ENCODE data around the gene ACAA2. TPM values are rescaled to one million over a fixed set of nuclear protein-coding genes. Genes with fewer than 3 reads are reported as not detected.
A peak's percentile ranks its signal among the peaks of the same experiment; 100 is the strongest.

ACAA2 gene
- total RNA-seq, 2 donors from 2014 or later, result 63.7 to 125 TPM

DNA sequence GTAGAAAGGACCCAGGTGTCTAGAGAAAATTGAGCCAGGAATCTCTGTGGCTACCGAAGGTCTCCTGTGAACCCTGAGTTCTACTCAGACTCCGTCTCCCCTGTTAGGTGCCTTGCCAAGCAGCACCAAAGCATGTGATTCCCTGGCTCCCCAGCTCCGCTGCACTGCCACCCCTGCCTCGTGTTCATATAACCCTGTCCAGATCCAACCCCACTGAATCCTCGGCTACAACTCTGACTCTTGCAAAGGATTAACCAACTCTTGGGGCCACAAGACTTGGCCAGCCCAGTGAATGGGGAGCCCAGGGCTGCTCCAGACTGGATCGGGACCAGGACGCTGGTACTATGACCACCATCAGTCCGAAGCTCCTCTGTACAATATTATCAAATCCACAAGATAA, 37.3 kb upstream of the ACAA2 start:
- Mint-ChIP-seq H3K4me1 (ENCODE audit: low read depth in 2 of 2) (peaks cover 8 to 24% of the 10 kb centered on the region in 2 donors), H3K9me3 (no peaks in the 10 kb centered on the region), H3K4me3 (no peak overlapping the region), H3K36me3 (no peaks in the 10 kb centered on the region), H3K27ac (peak overlapping the region in 1 of 2 donors; percentile 51), H3K27me3 (peaks cover 0 to 9% of the 10 kb centered on the region in 2 donors)
- DNase-seq (ENCODE audit: low spot score) (no peak), ATAC-seq (no peak)

DNA sequence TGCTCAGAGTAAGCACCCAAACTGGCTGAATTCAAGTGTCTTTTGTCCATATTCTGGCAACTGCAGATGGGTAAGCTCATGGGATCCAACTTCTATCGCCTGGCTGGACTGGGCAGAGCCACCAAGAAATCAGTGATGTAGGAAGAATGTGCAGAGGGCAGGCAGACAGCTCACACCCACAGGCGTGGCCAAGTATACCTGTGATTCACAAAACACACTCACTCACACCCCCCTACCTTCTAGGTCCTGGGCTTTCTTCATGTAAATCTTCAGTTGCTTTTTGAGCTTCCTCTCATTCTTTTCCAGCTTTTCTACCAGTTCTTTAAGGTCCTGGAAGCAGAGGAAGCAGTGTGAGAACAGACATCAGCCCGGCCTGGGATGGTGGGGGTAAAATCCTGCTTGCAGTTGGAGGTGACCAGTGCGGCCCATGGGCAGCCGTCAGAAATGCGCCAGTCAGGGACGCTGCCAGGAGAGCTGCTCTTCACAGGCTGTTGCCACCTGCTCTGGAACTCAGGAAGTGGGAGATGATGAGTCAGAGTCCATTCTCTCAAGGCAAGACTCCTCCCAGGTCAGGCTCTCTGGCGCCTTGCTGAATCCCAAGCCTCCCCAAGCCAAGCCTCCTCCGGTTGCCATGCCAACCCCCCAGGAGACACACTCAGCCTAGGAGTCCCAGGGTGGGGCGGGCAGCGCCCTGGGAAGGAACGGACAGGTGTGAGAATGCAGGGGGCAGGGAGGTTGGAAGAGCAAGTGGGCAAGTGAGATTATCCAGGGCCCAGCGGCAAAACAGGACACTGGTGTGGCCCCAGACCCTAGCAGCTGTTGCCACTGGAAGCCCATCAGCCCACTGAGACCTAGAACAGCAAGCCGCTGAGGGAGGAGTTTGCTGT, 36.2 kb upstream of the ACAA2 start:
- no peaks in the 10 kb centered on the region for H3K9me3 Mint-ChIP-seq
- H3K27ac Mint-ChIP-seq, result peak overlapping the region in 1 of 2 donors; percentile 36
- ATAC-seq (peak in 1 of 2 donors; percentile 11), DNase-seq (ENCODE audit: low spot score) (no peak)
- peaks cover 8 to 30% of the 10 kb centered on the region in 2 donors for H3K4me1 Mint-ChIP-seq (ENCODE audit: low read depth in 2 of 2)
- H3K27me3 Mint-ChIP-seq, result peaks cover 0 to 9% of the 10 kb centered on the region in 2 donors
- no peak overlapping the region for H3K4me3 Mint-ChIP-seq
- no peaks in the 10 kb centered on the region for H3K36me3 Mint-ChIP-seq

DNA sequence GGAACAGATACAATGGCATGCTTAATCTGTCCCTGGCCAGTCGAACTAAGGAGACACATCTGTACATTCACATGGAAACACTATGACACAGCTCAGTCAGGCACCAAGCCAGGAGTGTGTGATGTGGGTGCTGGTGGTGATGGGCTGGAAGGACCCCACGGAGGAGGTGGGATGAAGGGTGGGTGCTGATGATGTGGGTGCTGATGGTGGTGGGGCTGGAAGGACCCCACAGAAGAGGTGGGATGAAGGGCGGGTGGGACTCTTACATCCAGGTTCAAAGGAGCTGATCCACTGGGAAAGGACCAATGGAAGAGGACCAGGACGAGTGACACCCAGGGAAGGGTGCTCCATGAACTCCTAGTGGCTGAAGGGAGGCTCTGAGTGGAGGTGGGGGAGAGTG, 34.8 kb upstream of the ACAA2 start:
- H3K4me1 Mint-ChIP-seq (ENCODE audit: low read depth in 2 of 2), result peaks cover 8 to 40% of the 10 kb centered on the region in 2 donors
- no peaks in the 10 kb centered on the region for H3K9me3 Mint-ChIP-seq
- no peak for ATAC-seq
- H3K4me3 Mint-ChIP-seq, result no peak overlapping the region
- no peak for DNase-seq (ENCODE audit: low spot score)
- H3K27me3 Mint-ChIP-seq, result peaks cover 0 to 9% of the 10 kb centered on the region in 2 donors
- H3K36me3 Mint-ChIP-seq, result no peaks in the 10 kb centered on the region
- peak overlapping the region; percentile 31 to 37 for H3K27ac Mint-ChIP-seq

DNA sequence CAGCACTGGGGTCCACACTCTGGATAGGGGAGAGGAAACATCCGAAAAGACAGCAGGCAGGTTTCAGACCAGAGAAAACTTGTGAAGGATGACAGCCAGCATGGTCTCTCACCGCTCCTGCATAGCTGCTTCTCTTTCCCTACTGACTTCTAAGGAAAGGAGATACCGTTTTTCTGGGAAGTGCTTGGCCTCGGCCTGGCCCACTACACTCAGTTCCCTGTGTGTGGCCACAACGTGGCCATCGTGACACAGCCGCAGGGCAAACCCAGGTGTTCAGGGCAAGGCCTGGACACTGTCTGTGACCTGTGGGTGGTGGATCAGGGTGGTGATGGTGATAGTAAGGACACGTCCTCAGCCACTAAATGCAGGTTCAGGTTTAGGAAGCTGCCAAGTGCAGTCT, 34.2 kb upstream of the ACAA2 start:
- Mint-ChIP-seq H3K36me3 (no peaks in the 10 kb centered on the region), H3K4me1 (ENCODE audit: low read depth in 2 of 2) (peaks cover 8 to 41% of the 10 kb centered on the region in 2 donors), H3K27me3 (peaks cover 0 to 9% of the 10 kb centered on the region in 2 donors), H3K27ac (peak overlapping the region; percentile 31 to 37), H3K4me3 (no peak overlapping the region), H3K9me3 (no peaks in the 10 kb centered on the region)
- no peak for ATAC-seq
- no peak for DNase-seq (ENCODE audit: low spot score)

DNA sequence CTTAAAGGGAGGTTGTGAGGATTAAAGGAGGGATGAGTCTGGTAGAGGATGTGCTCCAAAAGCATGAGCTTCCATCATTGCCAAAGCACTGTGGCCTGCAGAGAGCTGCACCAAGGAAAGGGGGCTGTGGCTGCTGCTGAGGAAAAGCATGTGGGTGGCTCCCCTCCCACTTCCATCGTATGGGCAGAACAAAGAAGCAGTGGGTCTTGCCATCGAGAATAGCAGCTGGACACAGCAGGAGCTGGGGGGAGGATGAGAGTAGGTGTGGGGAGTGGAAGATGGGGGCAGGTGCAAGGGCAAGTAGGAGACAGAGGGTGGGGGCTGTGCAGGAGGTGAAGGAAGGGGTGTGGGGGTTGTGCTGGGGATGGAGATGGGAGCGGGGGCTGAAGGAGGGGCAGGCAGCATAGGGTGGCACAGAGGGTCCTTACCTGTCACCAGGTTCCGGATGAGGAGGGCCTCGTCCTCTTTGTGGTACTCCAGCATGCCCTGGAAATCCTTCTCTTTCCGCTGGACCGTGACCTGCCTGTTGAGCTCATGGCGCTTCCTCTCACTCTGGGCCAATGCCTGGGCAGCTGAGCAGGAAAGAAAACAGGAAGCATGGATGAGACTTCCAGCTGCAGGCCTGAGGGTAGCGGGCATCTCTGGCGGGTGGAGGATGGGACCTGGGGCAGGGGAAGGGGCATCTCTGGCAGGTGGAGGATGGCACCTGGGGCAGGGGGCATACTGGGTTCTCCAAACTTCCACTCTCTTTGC, 33.6 kb upstream of the ACAA2 start:
- Mint-ChIP-seq H3K9me3 (no peaks in the 10 kb centered on the region), H3K4me3 (no peak overlapping the region), H3K36me3 (no peaks in the 10 kb centered on the region), H3K27me3 (peaks cover 0 to 9% of the 10 kb centered on the region in 2 donors), H3K27ac (no peak overlapping the region), H3K4me1 (ENCODE audit: low read depth in 2 of 2) (peaks cover 8 to 44% of the 10 kb centered on the region in 2 donors)
- ATAC-seq (no peak), DNase-seq (ENCODE audit: low spot score) (no peak)

DNA sequence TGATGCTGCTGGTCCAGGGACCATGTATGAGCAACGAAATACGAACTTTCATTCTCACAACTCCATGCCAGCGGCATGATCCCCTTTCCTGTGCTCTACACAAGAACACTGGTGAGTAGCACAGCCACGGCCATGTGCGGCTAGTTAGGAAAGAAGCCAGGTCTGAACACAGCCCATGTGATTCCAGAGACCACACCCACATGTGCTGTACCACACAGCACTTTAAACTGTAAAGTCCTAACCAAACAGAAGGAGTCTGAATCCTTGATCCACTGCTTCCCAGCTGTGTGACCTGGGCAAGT, 33.0 kb upstream of the ACAA2 start:
- ATAC-seq (no peak), DNase-seq (ENCODE audit: low spot score) (no peak)
- no peaks in the 10 kb centered on the region for H3K36me3 Mint-ChIP-seq

DNA sequence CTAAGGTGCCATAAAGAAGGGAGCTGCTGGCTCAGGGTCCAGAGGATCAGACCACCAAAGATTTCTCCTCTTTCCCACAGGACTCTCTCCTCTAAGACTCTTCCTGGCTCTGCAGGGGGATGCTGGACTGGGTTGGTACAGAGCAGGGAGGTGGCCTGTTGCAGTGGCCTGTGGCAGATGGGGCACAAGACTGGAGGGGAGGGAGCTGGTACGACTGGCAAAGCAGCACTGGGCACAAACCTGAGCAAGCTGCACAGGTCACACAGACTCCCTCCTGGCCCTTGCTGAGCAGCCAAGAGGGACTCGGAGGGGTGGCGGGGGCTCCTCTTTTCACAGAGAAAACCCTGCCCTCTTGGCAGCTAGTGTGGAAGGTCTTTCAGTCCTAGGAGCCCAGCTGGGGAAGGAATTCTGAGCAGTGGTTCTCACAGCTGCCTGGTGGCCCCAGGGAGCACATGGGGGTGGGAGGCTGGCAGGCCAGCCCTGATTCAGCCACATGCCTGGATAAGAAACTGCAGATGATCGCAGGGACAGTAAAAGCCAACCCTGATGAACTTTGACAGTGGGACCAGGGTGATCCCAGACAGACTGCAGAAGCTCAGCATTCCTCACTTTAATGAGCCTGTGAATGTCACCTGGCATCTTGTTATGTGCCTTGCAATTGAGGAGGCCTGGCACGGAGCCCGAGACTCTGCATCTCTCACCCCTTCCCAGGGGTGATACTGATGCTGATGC, 32.5 kb upstream of the ACAA2 start:
- H3K4me3 Mint-ChIP-seq, result no peak overlapping the region
- H3K4me1 Mint-ChIP-seq (ENCODE audit: low read depth in 2 of 2), result peaks cover 8 to 49% of the 10 kb centered on the region in 2 donors
- H3K27me3 Mint-ChIP-seq, result peaks cover 0 to 9% of the 10 kb centered on the region in 2 donors
- H3K27ac Mint-ChIP-seq, result peak overlapping the region in 1 of 2 donors; percentile 54
- ATAC-seq, result no peak
- no peak for DNase-seq (ENCODE audit: low spot score)
- H3K9me3 Mint-ChIP-seq, result no peaks in the 10 kb centered on the region
- H3K36me3 Mint-ChIP-seq, result no peaks in the 10 kb centered on the region

More for the DNA sequence above, 33.0 kb upstream of the ACAA2 start:
- H3K27me3 Mint-ChIP-seq, result peaks cover 0 to 9% of the 10 kb centered on the region in 2 donors
- no peak overlapping the region for H3K27ac Mint-ChIP-seq
- H3K4me1 Mint-ChIP-seq (ENCODE audit: low read depth in 2 of 2), result peaks cover 8 to 48% of the 10 kb centered on the region in 2 donors
- H3K9me3 Mint-ChIP-seq, result no peaks in the 10 kb centered on the region
- H3K4me3 Mint-ChIP-seq, result no peak overlapping the region

DNA sequence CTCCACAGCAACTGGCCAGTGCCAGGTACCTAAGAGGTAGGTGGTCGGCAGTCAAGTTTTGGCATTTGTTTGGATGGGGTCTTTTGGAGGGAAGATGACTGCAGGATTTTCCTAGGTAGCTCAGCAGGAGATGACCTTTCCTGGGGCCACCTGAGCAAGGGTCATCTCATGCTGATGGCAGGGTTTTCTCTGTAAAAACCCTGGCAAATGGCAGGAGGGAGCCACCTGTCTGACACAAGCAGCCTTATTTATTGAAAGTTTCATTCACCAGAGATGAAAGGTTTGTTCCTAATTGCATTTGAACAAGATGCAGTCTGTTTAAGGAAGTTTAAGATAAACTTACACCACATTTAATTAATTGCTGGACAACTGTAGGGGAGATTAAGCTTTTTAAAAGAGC, 31.6 kb upstream of the ACAA2 start:
- no peaks in the 10 kb centered on the region for H3K36me3 Mint-ChIP-seq
- H3K4me1 Mint-ChIP-seq (ENCODE audit: low read depth in 2 of 2), result peaks cover 8 to 55% of the 10 kb centered on the region in 2 donors
- ATAC-seq (no peak), DNase-seq (ENCODE audit: low spot score) (no peak)
- no peaks in the 10 kb centered on the region for H3K9me3 Mint-ChIP-seq
- H3K27ac Mint-ChIP-seq, result peak overlapping the region in 1 of 2 donors; percentile 54
- peaks cover 0 to 9% of the 10 kb centered on the region in 2 donors for H3K27me3 Mint-ChIP-seq
- no peak overlapping the region for H3K4me3 Mint-ChIP-seq

DNA sequence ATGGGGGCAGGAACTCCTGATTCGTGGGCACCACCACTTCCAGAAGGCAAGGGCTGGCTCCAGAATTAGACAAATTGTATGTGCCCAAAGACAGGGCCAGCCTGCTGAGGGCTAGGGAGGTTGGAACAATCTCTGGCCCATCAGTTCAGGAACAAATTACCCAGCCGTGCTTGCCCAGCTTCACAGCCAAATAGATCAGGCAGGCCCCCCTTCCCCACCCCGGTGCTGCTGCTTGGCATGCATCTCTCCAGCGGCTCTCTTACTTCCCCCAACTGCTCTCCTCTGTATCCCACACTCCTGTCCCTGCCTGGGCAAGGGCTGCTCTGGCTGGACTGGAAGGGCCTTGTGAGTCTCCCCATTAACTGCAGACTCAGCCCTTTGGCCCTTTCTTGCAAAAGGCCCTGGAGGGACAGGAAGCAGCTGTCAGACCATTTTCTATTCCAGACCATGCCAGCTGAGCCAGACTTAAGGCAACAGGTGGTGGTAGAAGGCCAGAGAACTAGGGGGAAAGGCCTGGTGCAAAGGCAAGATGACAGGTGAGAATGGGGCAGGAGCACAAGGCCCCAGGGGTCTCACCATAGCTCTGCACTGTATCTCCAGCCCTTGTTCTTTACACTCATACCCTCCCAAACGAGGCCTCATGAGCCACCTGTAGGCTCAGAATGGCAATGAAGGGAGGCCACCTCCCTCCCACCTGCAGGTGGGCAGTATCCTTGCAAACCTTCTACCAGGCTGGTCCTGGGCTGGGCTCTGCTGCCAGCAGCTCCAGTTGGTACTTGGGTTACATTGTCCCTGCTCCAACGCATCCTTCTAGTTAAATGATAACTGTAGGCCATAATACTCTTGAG, 30.7 kb upstream of the ACAA2 start:
- ATAC-seq (no peak), DNase-seq (ENCODE audit: low spot score) (no peak)
- Mint-ChIP-seq H3K4me1 (ENCODE audit: low read depth in 2 of 2) (peaks cover 7 to 53% of the 10 kb centered on the region in 2 donors), H3K4me3 (no peak overlapping the region), H3K27me3 (peaks cover 0 to 9% of the 10 kb centered on the region in 2 donors), H3K9me3 (no peaks in the 10 kb centered on the region), H3K27ac (no peak overlapping the region), H3K36me3 (no peaks in the 10 kb centered on the region)

DNA sequence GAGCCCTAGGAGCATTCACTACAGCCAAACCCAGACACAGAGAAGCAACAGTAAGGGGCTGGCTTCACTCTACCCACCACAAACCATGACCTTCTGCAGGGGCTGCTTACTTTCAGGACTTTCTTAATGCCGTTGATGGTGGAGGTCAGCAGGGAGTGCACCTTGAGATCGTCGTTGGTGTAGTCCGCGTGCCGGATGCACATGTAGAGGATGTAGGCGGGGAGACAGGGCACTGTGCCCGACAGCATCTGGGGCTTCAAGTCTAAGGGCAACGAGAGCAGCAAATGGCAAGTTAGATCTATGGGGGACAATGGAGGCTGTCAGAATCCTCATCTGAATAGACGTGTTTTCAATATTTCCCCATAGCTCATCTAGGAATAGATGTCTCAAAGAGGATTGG, 29.8 kb upstream of the ACAA2 start:
- no peak for ATAC-seq
- DNase-seq (ENCODE audit: low spot score), result no peak
- no peaks in the 10 kb centered on the region for H3K36me3 Mint-ChIP-seq
- peaks cover 0 to 50% of the 10 kb centered on the region in 2 donors for H3K4me1 Mint-ChIP-seq (ENCODE audit: low read depth in 2 of 2)
- H3K4me3 Mint-ChIP-seq, result no peak overlapping the region
- no peaks in the 10 kb centered on the region for H3K9me3 Mint-ChIP-seq
- peaks cover 0 to under 1% of the 10 kb centered on the region in 2 donors for H3K27me3 Mint-ChIP-seq
- no peak overlapping the region for H3K27ac Mint-ChIP-seq

DNA sequence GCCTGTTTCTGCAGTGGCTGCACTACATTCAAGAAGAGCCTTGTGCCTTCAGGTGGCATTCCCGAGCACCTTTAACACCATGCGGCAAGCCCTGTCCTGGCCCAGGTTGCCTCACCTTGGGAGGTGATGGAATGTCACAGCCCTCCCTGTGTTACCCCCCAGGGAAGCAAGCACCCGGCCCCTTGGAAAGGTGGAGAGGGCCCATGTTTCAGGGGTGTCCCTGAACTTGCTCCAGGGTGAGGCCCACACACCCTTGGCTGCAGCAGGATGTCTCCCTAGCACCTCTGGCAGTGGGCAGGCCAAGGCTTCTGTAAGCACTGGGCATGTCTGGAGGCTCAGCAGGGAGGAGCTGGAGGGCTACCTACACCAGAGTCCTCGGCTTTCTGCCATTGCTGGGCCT, 29.3 kb upstream of the ACAA2 start:
- Mint-ChIP-seq H3K9me3 (no peaks in the 10 kb centered on the region), H3K27ac (no peak overlapping the region), H3K4me3 (no peak overlapping the region), H3K4me1 (ENCODE audit: low read depth in 2 of 2) (peaks cover 0 to 46% of the 10 kb centered on the region in 2 donors), H3K36me3 (no peaks in the 10 kb centered on the region), H3K27me3 (no peaks in the 10 kb centered on the region)
- ATAC-seq (no peak), DNase-seq (ENCODE audit: low spot score) (no peak)

DNA sequence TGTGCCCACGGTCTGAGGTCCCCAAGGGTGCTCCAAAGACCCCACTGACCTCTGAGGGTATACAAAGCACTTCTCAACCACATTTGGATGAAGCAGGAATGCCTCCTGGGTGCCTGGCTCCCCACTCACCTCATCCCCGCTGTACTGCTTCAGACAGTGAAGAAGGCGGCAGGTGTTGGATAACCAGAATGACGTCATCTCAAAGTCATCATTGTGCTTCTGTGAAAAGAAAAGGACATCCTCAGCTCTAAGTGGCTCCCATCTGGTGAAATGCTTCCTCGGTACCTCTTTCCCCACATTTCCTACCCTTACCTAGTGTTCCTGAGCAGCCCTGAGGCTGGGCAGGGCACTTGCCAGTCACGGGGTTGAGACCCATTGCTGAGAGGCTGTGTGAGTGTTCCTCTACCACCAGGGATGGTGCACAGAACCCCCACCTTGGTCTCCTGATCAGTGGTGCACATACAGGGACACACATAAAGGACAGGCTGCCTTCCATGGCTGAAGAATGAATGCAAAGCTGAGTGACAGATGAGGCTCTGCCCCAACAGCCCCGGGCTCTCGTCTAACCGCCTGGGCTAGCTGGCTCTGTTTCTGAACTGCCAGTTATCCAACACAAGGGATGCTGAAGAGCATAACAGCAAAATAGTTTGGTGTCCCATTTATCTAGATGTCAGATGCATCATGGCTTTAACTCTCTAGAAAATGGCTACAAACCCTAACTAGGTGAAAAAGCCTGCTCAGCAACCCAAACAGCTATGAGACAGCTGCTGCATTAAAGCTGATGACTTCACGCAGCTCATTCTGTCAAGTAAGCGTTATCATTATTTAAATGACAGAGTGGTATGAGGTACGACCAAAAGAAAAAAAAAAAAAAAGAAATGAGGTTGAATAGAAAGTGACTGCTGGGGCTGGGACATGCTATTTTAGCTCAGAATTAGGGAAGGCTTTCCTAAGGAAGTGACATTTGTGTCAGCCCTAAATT, 28.2 kb upstream of the ACAA2 start:
- H3K27me3 Mint-ChIP-seq, result no peaks in the 10 kb centered on the region
- H3K36me3 Mint-ChIP-seq, result no peaks in the 10 kb centered on the region
- peak overlapping the region in 1 of 2 donors; percentile 27 for H3K27ac Mint-ChIP-seq
- DNase-seq (ENCODE audit: low spot score) (no peak), ATAC-seq (no peak)
- no peaks in the 10 kb centered on the region for H3K9me3 Mint-ChIP-seq
- peaks cover 0 to 45% of the 10 kb centered on the region in 2 donors for H3K4me1 Mint-ChIP-seq (ENCODE audit: low read depth in 2 of 2)
- H3K4me3 Mint-ChIP-seq, result no peak overlapping the region

Data from natural killer cell treated with Interleukin-12 subunit alpha and Interleukin-12 subunit beta and Interleukin-15 and Interleukin-18, amount 100 ng/mL, for 72 hours (primary cell).